PC-9 (cell line): ENCODE results near the gene FOXP3. TPM values are rescaled to one million over a fixed set of nuclear protein-coding genes. Genes with fewer than 3 reads are reported as not detected.

Source experiments
- BruUV-seq: library from RNA; stranded (reverse); fragments of 400-500 nt; replicated peaks from 2 replicates; lab custom pipeline; 2021; lab: Mats Ljungman, UMichigan
- CTCF ChIA-PET: fragments of 300-600 bp; sonication (Branson Sonifier 250); formaldehyde crosslinking; loops from one replicate; lab custom pipeline; 2022; ENCODE audit warnings: antibody characterized with exemption; lab: Charles Lee
- POLR2A ChIA-PET: fragments of 300-600 bp; sonication (Branson Sonifier 250); formaldehyde crosslinking; loops from one replicate; lab custom pipeline; 2022; ENCODE audit warnings: antibody characterized with exemption; ENCODE audit not compliant: unreplicated experiment; lab: Charles Lee
- DNase-seq, 2 experiments: peaks; one replicate each; pipeline versions ENCODE4 v3.0.0 to v3.0.0-alpha.2; 2015 to 2022; ENCODE audit warnings: mixed read lengths in 1 of 2
- H2AFZ ChIP-seq: fragments of 200-600 bp; sonication (generic); 2 replicates; pipeline ENCODE4 v1.8.1; 2017; ENCODE audit warnings: antibody characterized with exemption
- H3F3A ChIP-seq: fragments of 200-600 bp; sonication (generic); 2 replicates; pipeline ENCODE4 v1.8.1; 2017; ENCODE audit warnings: antibody characterized with exemption, mild to moderate bottlenecking, low read depth; ENCODE audit not compliant: insufficient read depth
- H3K27ac ChIP-seq: fragments of 200-600 bp; sonication (generic); 2 replicates; pipeline ENCODE4 v1.6.1; 2016; ENCODE audit warnings: mixed run types
- H3K27me3 ChIP-seq: fragments of 200-600 bp; sonication (generic); 2 replicates; pipeline ENCODE4 v1.6.1; 2016; ENCODE audit warnings: low read depth, mixed run types; ENCODE audit not compliant: insufficient read depth
- H3K36me3 ChIP-seq: fragments of 200-600 bp; sonication (generic); 2 replicates; pipeline ENCODE4 v1.6.1; 2016; ENCODE audit warnings: low read depth, mixed run types
- H3K4me1 ChIP-seq: fragments of 200-600 bp; sonication (generic); replicated peaks from 2 replicates; pipeline ENCODE4 v1.6.1; 2016; ENCODE audit warnings: mixed run types; ENCODE audit not compliant: insufficient read depth
- H3K4me2 ChIP-seq: fragments of 200-600 bp; sonication (generic); 2 replicates; pipeline ENCODE4 v1.6.1; 2017; ENCODE audit warnings: mixed run types
- H3K4me3 ChIP-seq: fragments of 200-600 bp; sonication (generic); 2 replicates; pipeline ENCODE4 v1.6.1; 2016; ENCODE audit warnings: mixed run types
- H3K79me2 ChIP-seq: fragments of 200-600 bp; sonication (generic); 2 replicates; pipeline ENCODE4 v1.6.1; 2017; ENCODE audit warnings: low read depth, mixed run types
- H3K9me2 ChIP-seq: fragments of 200-600 bp; sonication (generic); 2 replicates; pipeline ENCODE4 v1.8.1; 2017; ENCODE audit warnings: mild to moderate bottlenecking; ENCODE audit not compliant: insufficient read depth
- H3K9me3 ChIP-seq: fragments of 200-600 bp; sonication (generic); 2 replicates; pipeline ENCODE4 v1.8.1; 2016; ENCODE audit warnings: low read depth; ENCODE audit not compliant: insufficient read depth
- H4K20me1 ChIP-seq: fragments of 200-600 bp; sonication (generic); 2 replicates; pipeline ENCODE4 v1.8.1; 2017; ENCODE audit not compliant: insufficient read depth
- CTCF ChIP-seq: fragments of 200-600 bp; sonication (generic); conservative IDR thresholded peaks from 2 replicates; pipeline ENCODE4 v1.6.1; 2017; ENCODE audit warnings: mixed run types, antibody characterized with exemption, mild to moderate bottlenecking, moderate library complexity
- EZH2 ChIP-seq: fragments of 200-600 bp; sonication (generic); IDR thresholded peaks from 2 replicates; pipeline ENCODE4 v1.8.0; 2017; ENCODE audit warnings: antibody characterized with exemption, low read depth
- intact Hi-C: fragments of 100-400 bp; cut with micrococcal nuclease; formaldehyde crosslinking; loops from one replicate; pipeline ENCODE4 v1.10.0; 2022; ENCODE audit not compliant: unreplicated experiment
- total RNA-seq: library from RNA; stranded (reverse); gene quantifications from 2 replicates; pipeline ENCODE4 v1.2.3, GENCODE V29; 2021

The FOXP3 gene
- total RNA-seq, 1 experiment from 2014 or later: not detected

DNA sequence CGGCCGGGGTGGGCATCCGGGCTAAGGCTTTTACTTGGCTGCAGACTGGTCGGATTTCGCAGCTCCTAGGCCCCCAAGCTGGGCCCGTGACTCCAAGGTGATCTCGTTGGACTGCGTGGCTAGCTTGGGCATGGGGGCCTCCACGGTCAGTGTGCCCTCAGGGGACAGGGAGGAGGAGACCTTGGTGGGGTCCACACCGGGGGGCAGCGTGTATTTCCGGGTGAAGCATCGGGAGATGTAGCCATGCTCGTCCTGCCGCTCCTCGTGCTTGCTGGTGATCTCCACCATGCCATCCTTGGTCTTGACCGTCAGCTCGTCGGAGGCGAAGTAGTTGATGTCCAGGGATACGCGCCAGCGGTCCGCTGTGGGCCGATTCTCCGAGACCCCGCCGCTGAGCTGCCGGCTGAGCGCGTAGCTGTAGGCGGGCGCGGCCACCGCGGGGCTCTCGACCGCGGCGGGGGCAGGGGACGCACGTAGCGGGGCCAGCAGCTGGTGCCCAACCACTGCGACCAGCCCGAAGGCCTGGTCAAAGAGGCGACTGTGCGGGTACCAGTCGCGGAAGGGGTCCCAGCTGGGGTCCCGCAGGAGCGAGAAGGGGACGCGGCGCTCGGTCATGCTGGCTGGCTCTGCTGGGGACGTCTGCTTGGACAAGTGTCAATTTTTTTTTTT is 30.5 kb downstream of the FOXP3 start:
- no peak overlapping the region for H3K4me3 ChIP-seq
- ChIA-PET CTCF (no interaction called here), POLR2A (no interaction called here)
- no peaks in the 10 kb centered on the region for H3K4me1 ChIP-seq
- no peaks in the 10 kb centered on the region for H4K20me1 ChIP-seq
- no peaks in the 10 kb centered on the region for H3K36me3 ChIP-seq
- BruUV-seq: no TSS peak
- no peaks in the 10 kb centered on the region for H3K9me3 ChIP-seq
- TF ChIP-seq CTCF (no peak), EZH2 (no peak)
- no peak overlapping the region for H3K27ac ChIP-seq
- H3K79me2 ChIP-seq: no peaks in the 10 kb centered on the region
- no peak for DNase-seq
- no peak overlapping the region for H2AFZ ChIP-seq
- H3K27me3 ChIP-seq: no peaks in the 10 kb centered on the region
- intact Hi-C loops: no loop called here
- H3K9me2 ChIP-seq: no peaks in the 10 kb centered on the region
- no peaks in the 10 kb centered on the region for H3F3A ChIP-seq
- H3K4me2 ChIP-seq: no peak overlapping the region

DNA sequence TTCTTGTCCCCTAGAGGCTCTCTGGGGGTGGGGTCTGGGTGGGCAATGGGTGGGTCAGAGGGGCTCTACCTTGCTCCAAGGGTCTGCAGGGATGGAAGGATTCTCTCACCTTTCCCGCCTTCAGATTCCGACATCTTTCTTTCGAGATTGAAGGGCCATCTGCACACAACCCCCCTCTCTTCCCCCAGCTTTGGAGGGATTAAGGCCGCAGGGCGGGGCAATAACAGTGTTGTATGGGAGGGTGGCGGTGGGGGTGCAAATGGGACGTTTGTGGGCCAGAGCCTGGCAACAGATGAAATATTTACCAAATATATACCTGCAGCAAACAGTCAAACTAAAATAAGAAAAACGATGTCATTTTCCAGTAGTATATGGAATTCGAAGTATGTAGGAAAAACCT is 31.3 kb downstream of the FOXP3 start, which contains the start of gene CACNA1F:
TSS of gene CACNA1F (minus strand) at position 165 of the 400 bp plus-strand sequence. CDS start at position 134, 31 bp downstream.
- H3K4me1 ChIP-seq: no peaks in the 10 kb centered on the region
- DNase-seq: no peak
- H3K36me3 ChIP-seq: no peaks in the 10 kb centered on the region
- ChIA-PET POLR2A (no interaction called here), CTCF (no interaction called here)
- no peaks in the 10 kb centered on the region for H3K9me2 ChIP-seq
- no peak within 1 kb of the TSS for H3K4me2 ChIP-seq
- no peaks in the 10 kb centered on the region for H3K27me3 ChIP-seq
- TF ChIP-seq EZH2: no peak
- TF ChIP-seq CTCF: no peak
- no peaks in the 10 kb centered on the region for H4K20me1 ChIP-seq
- H3F3A ChIP-seq: no peaks in the 10 kb centered on the region
- H3K9me3 ChIP-seq: no peaks in the 10 kb centered on the region
- no peak within 1 kb of the TSS for H3K27ac ChIP-seq
- no TSS peak for BruUV-seq
- H3K4me3 ChIP-seq: no peak within 1 kb of the TSS
- no peak within 1 kb of the TSS for H2AFZ ChIP-seq
- H3K79me2 ChIP-seq: no peaks in the 10 kb centered on the region
- intact Hi-C loops: no loop called here

DNA sequence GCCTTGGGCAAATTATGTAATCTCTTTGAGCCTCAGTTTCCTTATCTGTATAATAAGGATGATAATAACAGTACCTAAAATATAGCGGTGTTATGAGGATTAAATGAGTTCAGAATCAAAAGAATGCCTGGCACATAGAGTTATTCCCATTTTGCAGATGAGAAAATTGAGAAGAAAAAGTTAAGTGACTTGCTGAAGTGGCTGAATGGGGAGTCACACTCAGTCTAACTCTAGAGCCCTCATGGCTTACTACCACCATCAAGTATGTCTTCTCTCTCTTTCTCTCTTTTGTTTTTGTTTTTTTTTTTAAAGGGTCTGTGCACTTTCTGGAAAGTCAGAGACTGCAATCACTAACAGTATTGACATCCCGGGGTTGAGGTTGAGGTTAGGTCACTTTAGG is 32.0 kb downstream of the FOXP3 start:
- H3K79me2 ChIP-seq: no peaks in the 10 kb centered on the region
- no peaks in the 10 kb centered on the region for H3K9me2 ChIP-seq
- no TSS peak for BruUV-seq
- POLR2A ChIA-PET: no interaction called here
- no peaks in the 10 kb centered on the region for H3K36me3 ChIP-seq
- no peaks in the 10 kb centered on the region for H4K20me1 ChIP-seq
- H3K4me2 ChIP-seq: no peak overlapping the region
- H2AFZ ChIP-seq: no peak overlapping the region
- no peak for TF ChIP-seq EZH2
- no peak for TF ChIP-seq CTCF
- CTCF ChIA-PET: no interaction called here
- intact Hi-C loops: no loop called here
- no peaks in the 10 kb centered on the region for H3K4me1 ChIP-seq
- H3F3A ChIP-seq: no peaks in the 10 kb centered on the region
- no peaks in the 10 kb centered on the region for H3K27me3 ChIP-seq
- no peak overlapping the region for H3K27ac ChIP-seq
- no peak overlapping the region for H3K4me3 ChIP-seq
- DNase-seq: no peak
- H3K9me3 ChIP-seq: no peaks in the 10 kb centered on the region
